ENCODE data around the gene CCNDBP1.
A peak's percentile ranks its signal among the peaks of the same experiment; 100 is the strongest.

CCNDBP1 gene

DNA sequence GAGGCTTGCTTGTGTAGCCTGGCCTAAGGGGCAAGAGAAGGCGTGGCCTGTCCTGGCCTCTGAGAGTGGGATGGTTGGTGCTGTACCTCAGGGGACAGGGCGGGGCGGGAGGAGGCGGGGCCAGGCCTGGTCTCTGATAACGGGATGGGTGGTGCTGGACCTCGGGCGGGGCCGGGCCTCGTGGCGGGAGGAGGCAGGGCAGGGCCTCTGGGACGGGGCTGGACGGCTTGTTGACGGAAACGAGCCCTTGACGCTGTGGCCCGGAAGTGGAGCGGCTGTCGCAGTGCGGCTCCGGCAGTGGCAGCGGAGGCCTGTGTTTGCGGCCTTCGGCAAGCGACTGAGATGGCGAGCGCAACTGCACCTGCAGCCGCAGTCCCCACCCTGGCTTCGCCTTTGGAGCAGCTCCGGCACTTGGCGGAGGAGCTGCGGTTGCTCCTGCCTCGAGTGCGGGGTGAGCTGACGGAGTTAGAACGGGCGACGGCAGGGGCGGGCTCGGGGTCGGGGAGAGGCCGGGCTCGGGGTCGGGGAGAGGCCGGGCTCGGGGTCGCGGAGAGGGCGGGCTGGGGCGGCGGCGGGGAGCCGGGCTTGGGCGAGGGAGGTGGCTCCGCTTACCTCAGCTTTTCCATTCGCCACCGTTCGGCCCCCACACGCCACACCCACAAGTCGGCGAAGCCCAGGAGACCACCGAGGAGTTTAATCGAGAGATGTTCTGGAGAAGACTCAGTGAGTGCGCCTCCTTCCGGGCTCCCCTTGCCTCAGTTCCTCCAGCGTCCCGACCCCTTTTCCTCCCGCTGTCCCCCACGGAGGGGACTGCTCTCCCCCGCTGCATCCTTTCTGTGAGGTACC lies at the start of gene CCNDBP1:
Gene CCNDBP1 (plus strand): TSS at position 247 of the 846 bp plus-strand sequence. CDS start 96 bp downstream, at position 343.
- peaks cover 1% of the 10 kb centered on the region for H3K27me3 Mint-ChIP-seq (ENCODE audit: low read depth, poor library complexity)
- peaks cover 11% of the 10 kb centered on the region for H3K4me1 Mint-ChIP-seq
- no peaks in the 10 kb centered on the region for H3K9me3 Mint-ChIP-seq
- TF ChIP-seq CTCF (IDR thresholded peaks at IDR 0.05) = peak; percentile 48
- peak within 1 kb of the TSS; percentile 92 for H3K27ac Mint-ChIP-seq
- peaks cover 8% of the 10 kb centered on the region for H3K36me3 Mint-ChIP-seq (ENCODE audit: low read depth)
- DNase-seq = peak; percentile 95
- H3K4me3 Mint-ChIP-seq = peak within 1 kb of the TSS; percentile 94

- Mint-ChIP-seq H3K4me3 (no peak overlapping the region), H3K36me3 (ENCODE audit: low read depth) (peaks cover 30% of the 10 kb centered on the region), H3K9me3 (peaks cover 6% of the 10 kb centered on the region), H3K27me3 (ENCODE audit: low read depth, poor library complexity) (no peaks in the 10 kb centered on the region), H3K27ac (no peak overlapping the region), H3K4me1 (no peaks in the 10 kb centered on the region)
- no peak for TF ChIP-seq CTCF (IDR thresholded peaks at IDR 0.05)
- no peak for DNase-seq
These were observed 41.8 kb upstream of the CCNDBP1 start for GRCh38 chr15:43143203-43143941.

GRCh38 chr15:43144512-43144911 lies 40.7 kb upstream of the CCNDBP1 start:
- Mint-ChIP-seq H3K4me3 (no peak overlapping the region), H3K27ac (no peak overlapping the region), H3K9me3 (peaks cover 6% of the 10 kb centered on the region), H3K36me3 (ENCODE audit: low read depth) (peaks cover 20% of the 10 kb centered on the region), H3K27me3 (ENCODE audit: low read depth, poor library complexity) (no peaks in the 10 kb centered on the region), H3K4me1 (no peaks in the 10 kb centered on the region)
- no peak for DNase-seq
- TF ChIP-seq CTCF (IDR thresholded peaks at IDR 0.05) = no peak

- Mint-ChIP-seq H3K27me3 (ENCODE audit: low read depth, poor library complexity) (no peaks in the 10 kb centered on the region), H3K4me1 (no peaks in the 10 kb centered on the region), H3K9me3 (peaks cover 4% of the 10 kb centered on the region), H3K4me3 (no peak overlapping the region), H3K36me3 (ENCODE audit: low read depth) (peaks cover 7% of the 10 kb centered on the region), H3K27ac (no peak overlapping the region)
- TF ChIP-seq CTCF (IDR thresholded peaks at IDR 0.05) = no peak
- DNase-seq = no peak
These were observed 39.0 kb upstream of the CCNDBP1 start for GRCh38 chr15:43146184-43146583.

GRCh38 chr15:43150191-43150929 lies 34.8 kb upstream of the CCNDBP1 start:
- TF ChIP-seq CTCF (IDR thresholded peaks at IDR 0.05) = no peak
- Mint-ChIP-seq H3K4me3 (no peak overlapping the region), H3K27ac (no peak overlapping the region), H3K36me3 (ENCODE audit: low read depth) (peaks cover 6% of the 10 kb centered on the region), H3K9me3 (no peaks in the 10 kb centered on the region), H3K27me3 (ENCODE audit: low read depth, poor library complexity) (no peaks in the 10 kb centered on the region), H3K4me1 (no peaks in the 10 kb centered on the region)
- no peak for DNase-seq

Data from nephron progenitor cell (in vitro differentiated cells).